GM12891 (cell line): Measurements from ENCODE around the gene EBF3.

Experiments
- POLR2AphosphoS5 ChIP-seq: IDR thresholded peaks from 2 replicates; pipeline ENCODE4 v1.6.1; 2011; ENCODE audit warnings: low read depth, low read length, control low read depth
- SPI1 ChIP-seq: IDR thresholded peaks from 2 replicates; pipeline ENCODE4 v1.6.1; 2011; ENCODE audit warnings: low read depth, low read length, control low read depth

GRCh38 chr10:129944456-129944855 is 19.6 kb downstream of the EBF3 start:
- TF ChIP-seq POLR2AphosphoS5 (no peak), SPI1 (no peak)
